ENCODE data around the gene ZNF573.

The ZNF573 gene

DNA sequence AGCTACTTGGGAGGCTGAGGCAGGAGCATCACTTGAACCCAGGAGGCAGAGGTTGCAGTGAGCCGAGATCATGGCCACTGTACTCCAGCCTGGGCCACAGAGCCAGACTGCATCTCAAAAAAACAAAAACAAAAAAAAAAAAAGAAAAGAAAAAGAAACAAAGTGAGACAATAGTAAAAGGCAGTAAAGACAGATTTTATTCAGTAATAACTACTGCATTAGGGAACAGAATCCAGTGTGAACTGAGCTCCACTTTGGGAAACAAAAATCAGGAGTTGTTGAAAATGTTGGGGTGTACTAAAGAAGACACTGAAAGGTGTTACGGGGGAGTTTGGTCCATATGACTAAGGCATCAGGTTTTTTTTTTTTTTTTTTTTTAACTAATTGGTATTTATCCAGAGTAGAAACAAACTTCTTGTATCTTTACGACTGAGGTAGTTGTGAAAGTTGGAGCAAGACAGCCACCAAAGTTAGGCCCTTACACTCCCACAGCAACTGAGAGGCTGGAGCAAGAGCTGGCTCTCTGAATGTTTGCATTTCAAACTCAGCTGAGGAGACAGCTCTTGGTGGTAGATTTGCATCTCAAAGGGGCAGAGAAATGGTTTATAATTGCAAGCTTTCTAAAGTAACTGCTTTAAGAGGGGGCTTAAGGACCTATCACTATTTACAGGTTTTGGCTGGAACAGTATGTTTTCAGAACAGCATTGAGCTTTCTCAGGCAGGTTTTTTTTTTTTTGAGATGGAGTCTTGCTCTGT, 84.1 kb downstream of the ZNF573 start:
- no peak overlapping the region for H3K4me3 ChIP-seq (ENCODE audit: low read depth, low read length)

DNA sequence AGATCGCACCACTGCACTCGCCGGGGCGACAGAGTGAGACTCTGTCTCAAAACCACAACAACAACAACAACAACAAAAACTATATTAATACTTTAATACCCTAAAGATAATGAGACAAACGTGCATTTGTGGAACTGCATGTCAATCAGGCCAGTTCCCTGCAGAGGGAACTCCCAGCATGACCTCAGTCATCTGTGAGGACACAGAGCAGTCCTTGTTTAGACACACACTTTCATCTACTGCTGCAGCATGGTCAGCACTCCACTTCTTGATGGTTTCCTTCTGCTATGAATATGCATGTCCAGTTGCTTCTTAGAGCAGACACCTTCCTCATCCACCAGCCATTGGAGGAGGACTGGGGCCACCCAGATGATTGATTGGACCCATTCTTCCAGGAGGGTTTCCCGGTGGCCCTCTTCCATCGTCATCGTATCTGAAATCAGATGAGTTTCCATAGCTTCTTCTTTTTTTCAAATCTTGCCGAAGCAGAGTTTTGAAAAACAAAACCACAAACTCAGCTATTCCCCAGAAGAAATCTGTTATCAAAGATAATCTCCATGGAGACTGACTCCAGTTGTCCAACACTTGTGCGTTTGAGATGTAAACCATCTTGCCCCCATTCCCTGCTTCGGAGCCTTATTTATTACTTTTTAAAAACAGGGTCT, 86.3 kb downstream of the ZNF573 start:
- no peak overlapping the region for H3K4me3 ChIP-seq (ENCODE audit: low read depth, low read length)

DNA sequence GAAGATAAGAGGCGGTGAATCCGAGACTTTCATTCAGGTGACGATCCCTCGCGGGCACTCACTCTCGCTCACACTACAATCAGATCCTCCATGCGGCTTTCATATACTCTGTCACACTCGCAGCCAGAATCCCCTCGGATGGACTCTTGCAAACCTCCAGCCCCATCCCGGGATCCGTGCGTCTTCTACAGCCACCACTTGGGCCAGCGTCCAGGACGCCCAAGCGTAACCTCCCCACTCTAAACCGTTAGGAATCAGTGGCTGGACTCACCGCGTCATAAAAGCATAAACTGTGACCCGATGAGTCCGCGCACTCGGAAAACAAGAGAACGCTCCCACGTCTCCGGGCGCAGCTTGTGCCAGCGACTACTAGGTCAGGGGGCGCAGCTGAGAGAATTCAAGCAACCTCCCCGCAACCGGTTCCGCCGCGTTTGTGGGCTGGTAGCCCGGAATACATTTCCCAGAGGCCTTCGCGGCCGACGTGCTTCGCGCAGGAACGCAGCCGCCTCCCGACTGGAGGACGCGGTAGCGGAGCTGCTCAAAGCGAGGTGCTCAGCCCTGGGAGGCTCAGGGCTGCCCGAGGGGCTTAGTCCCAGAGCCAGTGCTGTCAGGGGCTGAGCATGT, 87.4 kb downstream of the ZNF573 start:
- peak overlapping the region; percentile 63 for H3K4me3 ChIP-seq (ENCODE audit: low read depth, low read length)
